Measurements from ENCODE around the gene NPPA. TPM values are rescaled to one million over a fixed set of nuclear protein-coding genes. Genes with fewer than 3 reads are reported as not detected.

Gene NPPA
- total RNA-seq, 1 experiment from 2014 or later: not detected

GRCh38 chr1:11850156-11850555 lies 2.6 kb upstream of the NPPA start:
- Mint-ChIP-seq H3K27me3 (ENCODE audit: unreplicated experiment) (peaks cover 33% of the 10 kb centered on the region), H3K27ac (ENCODE audit: unreplicated experiment) (no peak overlapping the region), H3K4me3 (ENCODE audit: low read depth, unreplicated experiment) (no peak overlapping the region), H3K4me1 (ENCODE audit: low read depth, unreplicated experiment) (no peaks in the 10 kb centered on the region), H3K36me3 (ENCODE audit: insufficient read depth, unreplicated experiment) (peaks cover 19% of the 10 kb centered on the region), H3K9me3 (ENCODE audit: low read depth, unreplicated experiment) (no peaks in the 10 kb centered on the region)
- BruUV-seq (replicated peaks): no TSS peak
- intact Hi-C loops (cut with micrococcal nuclease; ENCODE audit: unreplicated experiment): loop anchor here (5.0 kb wide), 1 partner anchor 42 kb away; no protein-coding TSS in a partner anchor
- CTCF ChIA-PET: no interaction called here
- no peak for TF ChIP-seq CTCF (IDR thresholded peaks at IDR 0.05; ENCODE audit: unreplicated experiment)
- no peak for DNase-seq

- H3K4me1 Mint-ChIP-seq (ENCODE audit: low read depth, unreplicated experiment): no peaks in the 10 kb centered on the region
- H3K9me3 Mint-ChIP-seq (ENCODE audit: low read depth, unreplicated experiment): no peaks in the 10 kb centered on the region
- no peak for TF ChIP-seq CTCF (IDR thresholded peaks at IDR 0.05; ENCODE audit: unreplicated experiment)
- no peak overlapping the region for H3K4me3 Mint-ChIP-seq (ENCODE audit: low read depth, unreplicated experiment)
- CTCF ChIA-PET: no interaction called here
- peaks cover 29% of the 10 kb centered on the region for H3K36me3 Mint-ChIP-seq (ENCODE audit: insufficient read depth, unreplicated experiment)
- no TSS peak for BruUV-seq (replicated peaks)
- H3K27ac Mint-ChIP-seq (ENCODE audit: unreplicated experiment): no peak overlapping the region
- intact Hi-C loops (cut with micrococcal nuclease; ENCODE audit: unreplicated experiment): no loop called here
- DNase-seq: no peak
- H3K27me3 Mint-ChIP-seq (ENCODE audit: unreplicated experiment): peaks cover 16% of the 10 kb centered on the region
Observed at GRCh38 chr1:11848373-11848700, 754 bp upstream of the NPPA start.

- no peak for TF ChIP-seq CTCF (IDR thresholded peaks at IDR 0.05; ENCODE audit: unreplicated experiment)
- no peaks in the 10 kb centered on the region for H3K9me3 Mint-ChIP-seq (ENCODE audit: low read depth, unreplicated experiment)
- H3K4me3 Mint-ChIP-seq (ENCODE audit: low read depth, unreplicated experiment): no peak overlapping the region
- CTCF ChIA-PET: interaction anchor here (0.7 kb wide), 1 partner anchor 146 kb away, joined by 3 read pairs; no protein-coding TSS in a partner anchor
- intact Hi-C loops (cut with micrococcal nuclease; ENCODE audit: unreplicated experiment): no loop called here
- no peak for DNase-seq
- H3K36me3 Mint-ChIP-seq (ENCODE audit: insufficient read depth, unreplicated experiment): peaks cover 38% of the 10 kb centered on the region
- H3K4me1 Mint-ChIP-seq (ENCODE audit: low read depth, unreplicated experiment): no peaks in the 10 kb centered on the region
- H3K27me3 Mint-ChIP-seq (ENCODE audit: unreplicated experiment): no peaks in the 10 kb centered on the region
- no peak overlapping the region for H3K27ac Mint-ChIP-seq (ENCODE audit: unreplicated experiment)
- BruUV-seq (replicated peaks): no TSS peak
Observed at GRCh38 chr1:11845641-11846335, 1.8 kb downstream of the NPPA start.

- Mint-ChIP-seq H3K27ac (ENCODE audit: unreplicated experiment) (no peak overlapping the region), H3K36me3 (ENCODE audit: insufficient read depth, unreplicated experiment) (peaks cover 45% of the 10 kb centered on the region), H3K9me3 (ENCODE audit: low read depth, unreplicated experiment) (no peaks in the 10 kb centered on the region), H3K27me3 (ENCODE audit: unreplicated experiment) (no peaks in the 10 kb centered on the region), H3K4me1 (ENCODE audit: low read depth, unreplicated experiment) (no peaks in the 10 kb centered on the region), H3K4me3 (ENCODE audit: low read depth, unreplicated experiment) (no peak overlapping the region)
- DNase-seq: no peak
- no TSS peak for BruUV-seq (replicated peaks)
- CTCF ChIA-PET: no interaction called here
- intact Hi-C loops (cut with micrococcal nuclease; ENCODE audit: unreplicated experiment): no loop called here
- TF ChIP-seq CTCF (IDR thresholded peaks at IDR 0.05; ENCODE audit: unreplicated experiment): no peak
Observed at GRCh38 chr1:11842154-11843041, 5.2 kb downstream of the NPPA start.
